NCI-H345 treated with DMSO at 0.1 percent for 48 hours (cell line): ENCODE results near the gene ENO1.

Source experiments
- DNase-seq: peaks from one replicate; lab custom pipeline; 2025; ENCODE audit not compliant: unreplicated experiment; lab: John Stamatoyannopoulos, UW

ENO1 gene

DNA sequence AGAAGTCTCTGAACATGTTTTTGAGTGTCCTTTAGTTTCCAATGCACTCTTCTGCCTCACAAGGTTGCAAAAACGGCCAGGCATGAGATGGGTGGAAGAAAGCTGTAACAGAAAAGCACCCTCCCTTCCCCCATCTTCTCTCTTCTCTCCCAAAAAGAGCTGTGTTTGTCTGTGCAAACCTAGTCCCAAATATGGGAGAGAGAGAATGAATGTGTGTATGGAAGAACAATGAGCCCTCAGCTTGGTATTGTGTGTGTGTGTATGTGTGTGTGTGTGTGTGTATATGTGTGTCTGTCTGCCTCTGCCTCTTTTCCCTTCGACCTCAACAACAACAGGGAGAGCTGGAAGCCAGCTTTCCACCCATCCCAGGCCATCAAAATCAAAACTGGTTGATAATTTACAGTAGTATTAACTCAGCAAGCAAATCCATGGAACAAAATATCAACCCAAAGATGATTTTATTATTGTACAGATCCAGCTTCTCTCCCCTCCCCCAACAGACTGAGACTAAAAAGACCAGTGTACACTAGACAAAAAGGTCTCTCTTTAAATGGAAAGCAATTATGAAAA, 62.8 kb downstream of the ENO1 start:
- DNase-seq = no peak

DNA sequence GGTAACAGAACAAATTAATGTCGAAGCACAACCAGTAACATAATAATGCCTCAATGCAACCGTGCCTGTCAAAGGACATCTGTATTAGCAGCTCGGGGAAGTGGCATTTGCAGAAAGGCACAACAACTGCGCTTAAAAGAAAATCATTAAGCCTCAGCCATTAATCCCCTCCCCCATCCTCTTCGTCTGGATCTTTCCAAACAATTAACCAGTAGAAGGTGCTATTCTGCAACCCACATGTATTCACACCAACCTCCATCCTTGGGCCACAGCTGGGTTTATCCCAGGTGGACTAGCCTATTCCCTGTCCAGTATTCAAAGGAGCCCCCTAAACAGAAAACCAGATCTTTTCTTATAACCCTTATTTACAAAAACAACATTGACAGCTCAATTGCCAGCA, 63.6 kb downstream of the ENO1 start:
- DNase-seq = no peak

DNA sequence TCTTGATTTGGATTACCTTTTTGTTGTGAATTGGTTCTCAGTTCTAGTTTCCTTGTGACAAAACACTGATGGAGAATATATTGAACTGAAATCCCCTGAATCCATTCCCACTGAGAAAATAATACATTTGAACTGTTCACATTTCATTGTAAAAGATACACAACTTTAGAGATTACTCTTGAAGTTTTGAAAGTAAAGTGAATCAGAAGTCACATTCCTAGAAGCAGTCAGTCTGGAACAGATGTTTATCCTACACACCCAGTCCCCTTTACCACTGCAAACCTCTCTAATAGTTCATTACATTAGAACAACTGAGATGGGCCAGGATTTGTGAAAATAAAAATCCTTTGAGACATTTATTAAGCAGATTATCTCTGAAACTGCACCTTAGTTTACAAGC, 64.5 kb downstream of the ENO1 start:
- no peak for DNase-seq

DNA sequence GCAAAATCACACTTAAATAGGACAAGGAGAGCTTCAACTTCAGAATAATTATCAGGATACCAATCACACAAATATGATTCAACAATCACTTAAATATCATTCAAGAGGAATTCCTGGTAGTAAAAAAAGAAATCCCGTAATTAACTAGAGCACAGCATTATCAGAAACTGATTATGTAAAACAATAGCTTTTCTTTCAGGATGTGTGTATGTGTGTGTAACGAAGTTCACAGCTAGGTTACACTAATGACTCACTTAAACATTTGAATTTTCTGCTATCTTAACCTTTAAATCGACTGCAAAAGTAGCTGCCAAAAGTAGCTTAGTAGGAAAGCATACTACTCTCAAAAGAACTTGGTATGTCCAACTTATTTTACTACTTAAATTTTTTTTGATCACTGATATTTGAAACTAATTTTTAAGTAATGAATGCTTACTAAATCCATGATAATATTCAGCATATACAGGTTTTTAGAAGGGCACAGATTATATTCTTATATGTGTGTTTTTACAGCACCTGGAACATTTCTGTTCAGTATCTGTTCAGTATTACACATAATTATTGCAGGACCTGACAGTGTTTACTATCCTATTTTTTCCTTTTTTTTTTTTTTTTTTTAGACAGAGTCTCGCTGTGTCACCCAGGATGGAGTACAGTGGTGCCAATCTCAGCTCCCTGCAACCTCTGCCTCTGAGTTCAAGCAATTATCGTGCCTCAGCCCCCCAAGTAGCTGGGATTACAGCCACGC, 65.3 kb downstream of the ENO1 start:
- no peak for DNase-seq

DNA sequence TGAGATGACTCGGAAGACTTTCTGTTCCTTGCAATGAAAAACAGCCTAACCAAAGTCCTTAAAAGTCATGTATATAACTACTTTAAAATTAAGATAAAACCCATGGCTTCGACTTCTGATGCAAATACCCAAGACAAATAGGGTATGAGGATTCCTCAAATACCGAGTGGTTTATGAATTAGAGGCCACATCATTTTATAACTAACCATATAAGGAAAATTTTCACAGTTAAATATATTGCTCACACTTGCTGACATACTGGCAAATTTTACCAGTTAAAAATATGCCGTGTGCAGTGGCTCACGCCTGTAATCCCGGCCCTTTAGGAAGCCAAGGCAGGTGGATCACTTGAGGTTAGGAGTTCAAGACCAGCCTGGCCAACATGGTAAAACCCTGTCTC, 66.4 kb downstream of the ENO1 start:
- DNase-seq = no peak
